ENCODE results near the gene PIP4K2A.
A peak's percentile ranks its signal among the peaks of the same experiment; 100 is the strongest.

The PIP4K2A gene

DNA sequence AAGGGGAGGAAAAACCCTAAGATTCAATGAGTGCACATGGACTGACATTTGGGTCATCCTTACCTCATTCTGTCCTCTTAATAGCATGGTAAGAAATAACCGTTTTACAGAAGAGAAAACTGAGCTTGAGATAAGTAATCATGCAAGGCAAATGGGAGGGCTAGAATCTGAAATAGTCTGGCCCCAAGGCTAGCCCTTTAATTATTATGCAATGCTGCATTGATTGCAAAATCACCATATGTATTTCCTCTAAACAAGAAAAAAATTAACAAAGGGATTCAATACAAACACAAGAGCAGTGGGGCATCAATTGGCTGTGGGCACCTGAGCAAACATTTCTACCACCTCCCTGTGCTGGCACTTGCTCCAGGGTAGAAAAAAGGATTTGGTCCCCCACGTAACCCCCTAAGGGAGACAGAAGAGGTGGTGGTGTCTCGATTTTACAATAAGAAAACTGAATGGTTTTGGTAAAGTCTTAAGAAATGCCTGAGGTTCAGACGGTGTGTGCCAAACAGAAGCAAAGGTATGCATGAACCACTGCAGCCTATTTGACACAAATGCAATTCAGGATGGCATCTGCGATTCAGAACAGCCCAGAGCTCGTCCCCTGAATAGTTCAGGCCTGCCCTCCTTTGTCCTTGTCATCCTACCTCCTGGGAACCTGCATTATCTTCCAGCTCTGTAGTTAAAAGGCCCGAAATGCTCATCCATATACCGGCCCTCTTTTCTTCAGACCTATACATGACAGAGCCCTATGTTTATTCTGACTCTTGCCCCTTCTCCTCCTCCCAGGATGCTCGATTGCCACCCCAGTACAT is 23.6 kb downstream of the PIP4K2A start:
- peak; percentile 52 for DNase-seq

DNA sequence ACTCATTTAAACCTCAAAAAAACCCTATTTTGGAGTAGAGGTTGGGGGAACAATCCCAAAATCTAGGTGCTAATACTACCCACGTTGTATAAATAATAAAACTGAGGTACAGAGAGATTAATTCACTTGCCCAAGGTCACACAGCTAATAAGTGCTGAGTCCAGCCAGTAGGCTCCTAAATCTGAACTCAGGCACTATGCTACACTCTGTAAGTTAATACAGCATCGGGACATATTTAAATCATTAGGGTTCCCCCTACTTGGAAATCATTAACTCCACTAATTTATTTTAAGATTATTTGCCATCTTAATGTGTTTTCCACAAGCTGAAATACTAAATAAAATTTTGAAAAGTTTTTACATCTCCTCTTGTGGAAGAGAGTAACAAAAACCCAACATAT is 24.2 kb downstream of the PIP4K2A start:
- no peak for DNase-seq

DNA sequence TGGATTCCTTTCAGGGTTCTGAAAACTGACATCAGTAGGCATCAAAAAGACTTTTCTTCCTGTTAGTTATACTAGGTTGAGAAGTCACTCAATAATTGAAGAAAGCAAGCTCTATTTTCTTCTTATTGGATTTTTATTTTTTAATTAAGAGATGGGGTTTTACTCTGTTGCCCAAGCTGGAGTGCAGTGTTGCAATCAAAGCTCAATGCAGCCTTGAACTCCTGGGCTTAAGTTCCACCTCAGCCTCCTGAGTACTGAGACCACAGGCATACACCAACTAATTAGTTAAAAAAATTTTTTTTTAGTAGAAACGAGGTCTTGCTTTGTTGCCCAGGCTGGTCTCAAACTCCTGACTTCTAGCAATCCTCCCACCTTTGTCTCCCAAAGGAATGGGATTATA is 28.0 kb downstream of the PIP4K2A start:
- no peak for DNase-seq

DNA sequence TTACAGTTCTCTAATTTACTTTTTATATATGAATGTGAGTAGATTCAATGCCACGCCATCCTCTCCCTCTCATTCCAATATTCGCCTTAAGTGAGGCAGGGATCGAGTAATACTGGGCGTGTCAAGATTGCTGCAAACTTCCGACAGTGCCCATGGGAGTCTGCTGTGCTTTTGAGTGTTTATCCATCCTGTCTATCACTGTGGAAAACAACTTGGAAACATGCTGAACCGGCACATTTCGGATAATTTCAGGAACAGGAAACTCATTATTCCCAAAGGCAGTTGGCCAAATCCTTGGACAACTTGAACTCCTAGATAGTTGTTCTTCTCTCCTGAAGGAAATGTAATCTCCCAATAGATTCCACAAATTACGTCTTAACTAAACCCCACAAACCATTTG is 28.5 kb downstream of the PIP4K2A start:
- no peak for DNase-seq

DNA sequence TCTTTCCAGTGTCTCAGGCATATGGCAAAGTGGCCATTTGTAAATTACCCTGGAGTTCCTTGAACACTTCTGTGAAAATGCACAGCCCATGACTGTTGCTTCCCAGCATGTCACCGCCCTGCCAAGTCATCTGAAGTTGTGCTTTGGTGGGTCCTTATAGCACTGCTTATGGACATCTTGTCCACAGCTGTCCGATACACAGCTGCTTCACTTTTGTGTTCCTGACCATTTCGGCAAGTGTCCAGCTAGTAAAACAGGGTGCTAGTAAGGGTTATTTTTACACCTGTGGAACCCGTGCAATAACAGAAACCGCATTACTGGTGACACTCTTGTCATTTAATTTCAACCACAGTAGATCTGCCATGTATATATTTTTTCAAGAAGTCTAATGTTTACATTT is 29.7 kb downstream of the PIP4K2A start:
- DNase-seq: peak; percentile 28

DNA sequence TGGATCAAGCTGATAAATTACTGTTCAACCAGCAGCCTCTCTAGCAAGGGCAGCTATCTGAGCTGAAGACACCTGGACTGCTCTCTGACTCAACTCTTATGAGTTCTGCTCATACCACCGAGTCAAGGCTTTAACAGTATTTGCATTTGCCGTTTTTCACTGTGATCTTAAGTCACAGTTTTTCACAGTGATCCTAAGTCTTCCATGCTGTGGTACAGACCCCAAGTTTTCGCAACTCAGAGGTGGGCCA is 31.3 kb downstream of the PIP4K2A start:
- no peak for DNase-seq

DNA sequence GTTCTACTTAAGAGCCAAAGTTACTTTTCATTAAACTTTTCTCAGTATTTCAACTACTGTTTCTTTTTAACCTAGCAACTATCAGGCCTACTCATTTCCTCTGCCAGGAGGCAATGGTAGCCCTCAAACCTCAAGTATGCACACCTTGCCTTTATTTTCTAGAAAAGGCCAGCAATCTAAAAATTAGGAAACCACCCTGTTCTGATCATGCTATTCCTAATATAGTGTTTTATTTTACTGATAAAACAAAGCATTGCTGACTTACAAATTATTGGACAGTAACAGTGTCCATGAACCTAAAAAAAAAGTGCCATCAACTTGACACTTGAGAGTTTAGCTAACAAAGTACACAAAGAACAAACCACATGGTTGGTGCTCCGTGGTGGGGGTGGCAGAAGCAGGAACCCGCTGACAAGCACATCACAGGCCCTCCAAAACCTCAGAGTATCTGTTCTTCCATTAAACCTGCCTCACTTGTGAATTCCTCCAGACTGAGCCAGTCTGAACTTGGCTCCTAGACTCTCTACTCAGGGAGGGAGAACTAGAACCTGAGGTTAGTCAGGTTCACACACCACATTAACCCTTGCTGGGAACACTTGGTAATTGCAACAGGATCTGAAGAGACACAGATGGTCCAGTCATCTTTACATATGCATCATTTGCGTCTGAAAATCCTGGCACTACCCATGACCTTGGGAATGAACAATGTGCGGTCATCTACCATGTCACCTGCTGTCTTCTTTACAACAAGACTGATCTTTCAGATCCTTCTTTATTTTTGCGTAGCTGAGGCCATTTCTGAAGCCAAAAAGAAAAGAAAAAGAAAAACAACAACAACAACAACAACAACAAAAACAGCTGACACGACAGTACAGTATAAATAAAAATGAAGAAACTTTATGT is 31.9 kb downstream of the PIP4K2A start:
- peak; percentile 87 for DNase-seq

DNA sequence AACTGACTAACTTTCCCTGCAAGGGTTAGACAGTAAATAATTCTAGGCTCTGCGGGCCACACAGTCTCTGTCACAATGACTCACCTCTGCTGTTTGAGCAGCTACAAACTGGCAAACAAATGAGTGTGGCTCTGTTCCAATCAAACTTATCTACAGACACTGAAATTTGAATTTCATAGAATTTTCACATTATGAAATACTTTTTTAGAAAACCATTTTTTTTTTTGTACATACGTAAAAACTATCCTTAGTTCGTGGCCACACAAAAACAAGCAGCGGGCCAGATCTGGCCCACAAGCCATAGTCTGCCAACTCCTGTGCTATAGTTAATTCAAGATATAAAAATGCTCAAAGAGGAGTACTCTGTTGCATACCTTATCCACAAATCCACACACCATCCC is 32.6 kb downstream of the PIP4K2A start:
- DNase-seq: peak; percentile 91

DNA sequence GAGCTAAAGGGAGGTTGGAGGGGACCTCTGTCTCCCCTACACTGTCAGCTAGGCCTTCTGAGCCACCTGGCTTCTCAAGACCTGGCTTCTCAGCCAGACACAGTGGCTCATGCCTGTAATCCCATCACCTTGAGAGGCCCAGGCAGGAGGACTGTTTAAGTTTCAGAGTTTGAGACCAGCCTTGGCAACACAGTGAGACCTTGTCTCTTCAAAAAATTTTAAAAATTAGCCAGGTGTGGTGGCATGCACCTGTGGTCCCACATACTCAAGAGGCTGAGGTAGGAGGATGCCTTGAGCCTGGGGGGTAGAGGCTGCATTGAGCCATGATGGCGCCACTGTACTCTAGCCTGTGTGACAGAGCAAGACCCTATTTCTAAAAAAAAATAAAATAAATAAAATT is 33.1 kb downstream of the PIP4K2A start:
- DNase-seq: no peak

DNA sequence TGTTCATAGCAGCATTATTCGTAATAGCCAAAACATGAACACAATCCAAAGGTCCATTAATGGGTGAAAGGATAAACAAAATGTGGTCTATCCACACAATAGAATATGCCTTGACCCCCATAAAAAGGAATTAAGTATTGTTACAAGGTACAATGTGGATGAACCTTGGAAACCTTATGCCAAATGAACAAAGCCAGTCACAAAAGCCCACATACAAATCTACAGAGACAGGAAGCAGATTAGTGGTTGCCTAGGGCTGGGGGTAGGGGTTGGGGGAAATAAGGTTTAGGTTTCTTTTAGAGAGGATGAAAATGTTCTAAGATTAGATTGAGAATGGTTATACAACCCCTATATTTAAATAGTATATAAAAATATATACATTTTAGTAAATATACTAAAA is 34.8 kb downstream of the PIP4K2A start:
- no peak for DNase-seq

DNA sequence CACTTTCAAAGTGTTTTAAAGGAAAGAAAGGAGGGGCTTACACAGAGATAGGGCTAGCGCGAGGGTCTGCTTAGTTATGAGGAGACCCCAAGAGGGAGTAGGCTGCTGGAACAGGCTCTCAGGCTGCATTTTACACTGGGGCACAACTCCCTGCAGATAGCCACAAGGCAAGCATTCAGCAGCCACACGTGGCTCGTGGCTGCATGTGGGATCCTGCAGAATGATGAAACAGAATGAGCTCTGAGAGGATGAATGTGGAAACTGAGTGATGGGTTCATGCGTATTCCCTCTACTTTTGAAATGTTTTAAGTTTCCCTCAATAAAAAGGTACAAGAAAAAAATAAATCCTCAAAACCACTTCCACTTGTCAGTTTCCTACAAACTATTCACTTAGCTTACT is 37.0 kb downstream of the PIP4K2A start:
- DNase-seq: no peak

DNA sequence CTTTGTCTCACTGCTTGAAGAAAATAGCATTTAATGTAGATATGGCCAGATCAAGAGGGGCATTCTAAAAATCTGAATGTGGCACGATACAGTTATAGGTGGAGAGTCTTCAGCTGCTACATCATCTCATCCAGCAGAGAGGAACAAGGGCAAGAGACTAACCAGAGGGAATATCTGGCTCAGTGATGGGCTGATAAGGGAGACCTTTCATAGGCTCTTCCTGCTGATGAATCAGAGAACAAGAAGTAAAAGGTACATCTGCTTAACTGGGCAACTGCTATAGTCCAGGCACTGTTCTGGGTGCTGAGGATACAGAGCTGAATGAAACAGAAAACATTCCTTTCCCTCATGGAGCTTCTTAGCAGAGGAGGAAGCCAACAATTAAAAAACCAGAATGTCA is 37.9 kb downstream of the PIP4K2A start:
- DNase-seq: no peak

DNA sequence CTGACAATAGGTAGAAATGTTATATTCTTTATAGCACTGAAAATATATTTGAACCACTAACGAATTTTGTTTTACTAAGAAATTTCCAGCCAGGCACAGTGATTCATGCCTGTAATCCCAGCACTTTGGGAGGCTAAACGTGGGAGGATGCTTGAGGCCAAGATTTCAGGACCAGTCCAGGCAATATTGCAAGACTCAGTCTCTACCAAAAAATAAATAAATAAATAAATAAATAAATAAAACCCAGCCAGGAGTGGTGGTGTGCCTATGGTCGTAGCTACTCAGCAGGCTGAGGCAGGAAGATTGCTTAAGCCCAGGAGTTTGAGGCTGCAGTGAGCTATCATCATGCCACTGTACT is 39.8 kb downstream of the PIP4K2A start:
- DNase-seq: no peak

DNA sequence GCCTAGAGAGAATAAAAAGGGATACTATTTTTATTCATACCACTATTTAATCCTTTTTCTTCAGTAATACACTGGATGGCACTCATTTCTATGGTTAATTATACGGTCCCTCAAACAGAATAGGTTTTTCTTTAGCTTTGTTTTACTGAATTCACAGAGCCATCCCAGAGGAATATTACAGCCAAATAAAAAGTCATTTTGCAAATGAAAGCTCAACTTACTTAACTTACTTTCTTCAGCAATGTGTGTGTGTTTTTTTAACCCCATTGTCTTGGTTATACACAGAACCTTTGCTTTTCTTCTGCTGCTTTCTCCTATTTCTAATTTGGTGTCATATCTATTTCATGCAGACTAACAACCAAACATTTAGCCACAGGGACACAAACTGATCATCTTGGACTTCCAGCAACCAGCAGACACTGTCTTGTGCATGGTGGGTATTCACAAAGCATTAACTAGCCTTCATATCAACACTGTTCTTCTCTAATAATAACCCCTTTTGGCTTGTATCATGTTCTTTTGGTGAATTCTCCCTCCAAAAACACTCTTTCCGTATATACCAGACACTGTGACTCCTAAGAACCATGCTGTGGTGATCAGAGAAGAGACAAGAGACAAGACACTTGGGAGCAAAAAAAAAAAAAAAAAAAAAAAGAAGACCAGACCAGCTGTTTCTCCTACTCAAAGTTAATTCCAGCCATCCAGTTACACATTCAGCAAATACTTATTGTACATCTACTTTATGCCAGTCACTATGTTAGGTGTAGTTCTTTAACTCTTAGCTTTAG is 40.4 kb downstream of the PIP4K2A start:
- DNase-seq: no peak

DNA sequence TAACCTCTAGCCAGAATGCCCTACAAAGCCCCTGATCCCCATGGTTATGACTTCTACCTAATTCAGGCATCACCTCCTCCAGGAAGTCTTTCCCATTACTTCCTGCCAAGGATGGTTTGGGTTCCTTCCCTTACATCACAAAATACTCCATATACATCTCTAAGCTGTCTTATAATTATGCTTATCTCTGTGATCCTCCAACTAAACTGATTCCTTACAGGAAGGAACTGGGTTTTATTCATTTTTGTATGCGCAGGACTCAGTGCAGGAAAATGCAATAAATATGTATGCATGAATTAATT is 41.3 kb downstream of the PIP4K2A start:
- no peak for DNase-seq

DNA sequence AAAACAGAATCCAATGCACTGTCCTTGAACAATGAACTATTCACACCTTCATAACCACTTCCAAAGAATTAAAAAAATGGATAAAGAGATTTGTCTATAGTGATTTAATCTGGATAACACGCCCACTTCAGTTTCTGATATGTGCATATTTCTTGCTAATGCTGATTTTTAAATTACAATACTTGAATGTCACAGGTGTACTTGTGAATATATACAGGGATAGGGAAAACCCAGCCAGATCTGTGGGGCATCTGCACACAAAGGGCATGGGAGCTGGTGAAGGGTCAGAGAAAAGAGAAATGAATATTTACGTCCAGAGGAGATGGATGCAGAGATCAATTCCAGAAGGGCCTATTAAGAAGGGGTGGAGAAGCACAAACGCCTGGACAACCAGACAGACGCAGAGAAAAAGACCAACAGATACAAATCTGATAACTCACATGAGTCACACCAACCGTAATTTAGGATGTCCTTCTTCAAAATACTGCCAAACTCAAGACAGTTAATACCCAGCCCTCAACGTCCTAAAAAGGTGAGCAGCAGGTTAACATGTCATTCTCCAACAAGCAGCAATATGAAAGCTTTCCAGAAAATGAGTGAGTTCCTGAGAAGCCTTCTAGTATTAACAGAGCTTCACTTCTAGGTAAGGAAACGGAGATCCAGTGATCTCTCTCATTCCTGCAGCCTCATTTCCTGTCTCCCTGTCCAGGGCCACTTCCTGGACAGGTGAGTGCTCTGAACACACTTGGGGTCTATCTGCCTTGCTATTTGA is 41.9 kb downstream of the PIP4K2A start:
- DNase-seq: peak; percentile 59

DNA sequence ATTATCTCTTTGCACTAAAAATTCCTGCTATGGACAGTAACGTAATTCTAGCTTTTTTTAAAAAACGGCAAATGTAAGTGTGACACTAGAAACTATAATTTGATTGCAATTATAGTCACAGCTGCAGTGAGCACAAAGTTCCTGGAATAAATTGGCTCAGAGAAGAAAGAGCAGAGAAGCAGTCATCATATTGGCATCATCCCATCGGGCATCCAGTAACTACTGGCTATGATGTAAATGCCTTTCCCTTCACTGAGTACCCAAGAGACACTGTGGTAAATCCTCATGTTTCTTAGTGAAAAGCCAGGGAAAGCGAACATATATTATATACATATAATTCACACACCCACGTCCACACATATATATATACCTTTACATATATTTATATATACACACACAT is 43.6 kb downstream of the PIP4K2A start:
- DNase-seq: no peak

DNA sequence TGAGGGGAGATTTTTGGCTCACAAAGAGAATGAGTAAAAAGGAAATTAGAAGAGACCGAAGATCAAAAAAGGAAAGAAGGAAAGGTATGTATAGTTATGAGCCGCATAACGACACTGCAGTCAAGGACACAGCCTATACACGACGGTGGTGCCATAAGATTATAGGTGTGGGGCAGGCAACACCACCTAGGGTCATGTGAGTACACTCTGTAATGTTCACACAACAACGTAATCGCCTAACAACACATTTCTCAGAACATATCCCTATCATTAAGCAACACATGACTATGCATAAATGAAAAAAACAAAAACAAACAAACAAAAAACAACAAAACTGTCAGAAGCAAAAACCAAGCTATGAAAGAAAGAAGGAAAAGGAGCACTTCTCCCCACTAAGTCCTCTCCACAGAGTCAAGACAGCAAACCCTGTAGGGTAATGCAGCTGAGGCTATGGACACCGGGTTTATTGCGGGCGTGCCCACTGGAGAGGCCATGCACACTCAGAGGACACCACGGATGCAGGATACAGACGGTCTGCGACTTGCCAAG is 45.1 kb downstream of the PIP4K2A start:
- no peak for DNase-seq

DNA sequence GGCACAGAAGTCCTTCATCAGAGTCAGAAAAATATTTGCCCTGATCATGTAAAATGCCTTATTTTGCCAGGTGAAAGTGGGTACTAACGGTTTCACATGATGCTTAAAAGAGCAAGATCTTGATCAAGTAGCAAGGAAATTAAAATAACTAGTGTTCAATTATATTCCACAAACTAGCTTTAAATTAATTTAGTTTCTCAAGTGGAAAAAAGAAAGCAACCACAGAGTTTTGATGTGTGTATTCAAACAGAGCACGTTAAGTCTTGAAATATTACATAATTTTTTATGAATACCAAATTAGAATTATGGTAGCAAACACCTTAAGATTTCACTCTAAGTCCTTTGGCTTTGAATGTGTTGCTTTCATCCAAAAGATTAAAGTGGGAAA is 47.3 kb downstream of the PIP4K2A start:
- DNase-seq: no peak

DNA sequence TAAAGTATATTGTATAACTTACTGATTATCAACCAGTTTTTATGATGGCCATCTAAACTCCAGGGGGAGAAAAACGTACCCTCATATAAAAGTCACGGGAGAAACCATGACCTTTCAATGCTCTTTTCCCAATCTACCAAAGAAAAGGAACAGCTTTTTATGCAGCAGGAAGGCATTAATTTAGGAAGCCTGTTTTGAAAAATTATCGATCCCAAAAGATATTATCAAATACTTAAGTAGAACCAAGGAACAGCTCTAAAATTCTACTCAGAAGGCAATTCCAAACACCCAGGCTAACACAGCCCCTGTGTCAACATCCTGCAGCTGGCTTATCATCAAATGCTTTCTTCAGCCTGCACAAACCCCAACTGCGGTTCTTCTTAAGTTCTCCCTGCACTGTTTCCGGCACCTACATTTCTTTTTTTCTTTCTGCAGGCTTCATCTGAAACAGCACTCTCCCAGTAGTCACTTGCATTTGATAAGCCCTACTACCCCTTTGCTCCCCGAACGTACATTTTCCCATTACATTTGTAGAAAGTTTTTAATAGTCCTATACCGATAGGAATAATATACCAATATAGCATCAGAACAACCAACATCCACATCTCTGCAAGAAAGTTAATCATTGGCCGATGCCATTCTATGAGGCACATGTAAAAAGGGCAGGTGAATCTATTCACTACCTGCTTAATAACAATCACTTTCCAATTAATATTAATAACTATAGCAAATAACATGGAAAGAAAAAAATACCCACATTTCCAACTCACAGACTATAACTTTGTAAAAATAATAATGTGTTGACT is 47.9 kb downstream of the PIP4K2A start:
- peak; percentile 85 for DNase-seq

DNA sequence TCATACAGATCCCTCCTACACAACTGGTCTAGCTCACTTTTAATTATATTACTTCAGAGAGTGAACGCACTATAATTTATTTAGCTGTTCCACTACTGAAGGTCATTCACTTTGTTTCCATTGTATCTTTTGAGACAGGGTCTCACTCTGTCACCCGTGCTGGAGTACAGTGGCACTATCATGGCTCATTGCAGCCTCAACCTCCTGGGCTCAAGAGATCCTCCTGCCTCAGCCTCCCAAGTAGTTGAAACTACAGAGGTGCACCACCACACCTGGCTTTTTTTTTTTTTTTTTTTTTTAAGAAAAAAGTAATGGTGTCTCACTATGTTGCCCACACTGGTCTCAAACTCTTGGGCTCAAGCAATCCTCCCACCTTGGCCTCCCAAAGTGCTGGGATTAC is 49.0 kb downstream of the PIP4K2A start:
- no peak for DNase-seq

DNA sequence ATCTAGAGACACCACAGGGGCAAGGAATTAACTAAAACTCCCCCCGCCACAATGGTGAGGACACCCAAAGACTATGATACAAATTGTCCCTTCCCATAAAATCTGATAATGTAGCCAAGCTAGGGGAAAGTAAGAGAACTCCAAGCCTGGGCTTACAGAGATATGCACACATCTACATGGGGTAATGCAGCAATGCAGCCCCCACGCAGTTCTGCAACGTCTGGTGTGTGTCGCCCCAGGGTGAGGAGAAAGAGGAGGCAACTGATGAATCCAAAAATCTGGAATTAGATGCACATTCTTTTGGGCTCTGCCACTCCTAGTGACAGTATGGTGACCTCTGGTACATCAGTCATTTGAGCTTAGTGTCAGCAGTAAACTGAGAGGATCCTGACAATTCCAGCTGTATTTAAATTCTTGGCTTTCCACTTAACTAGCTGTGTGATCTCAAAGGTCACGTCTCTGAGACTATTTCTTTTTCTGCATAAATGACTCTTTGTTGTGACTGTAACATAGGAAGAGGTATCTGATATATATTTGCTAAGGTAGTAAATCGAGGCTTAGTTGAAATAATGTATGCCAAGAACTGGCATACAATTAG is 51.5 kb downstream of the PIP4K2A start:
- DNase-seq: peak; percentile 88

All from DMS53 (cell line).